GM12878 (cell line): ENCODE data around the gene CCDC194. TPM values are rescaled to one million over a fixed set of nuclear protein-coding genes. Genes with fewer than 3 reads are reported as not detected.

ENCODE experiments used
- EP300 ChIP-seq, 2 experiments: fragments of 150-350 bp in 1 of 2; IDR thresholded peaks; 2 replicates each; pipeline ENCODE4 v1.6.1; 2011 to 2012; ENCODE audit warnings: low read depth in 2 of 2, low read length in 2 of 2, borderline replicate concordance in 1 of 2, improper control_type of control experiment in 1 of 2, inconsistent platforms in 1 of 2; ENCODE audit not compliant: control insufficient read depth in 1 of 2
- MEF2B ChIP-seq: fragments of 450-650 bp; IDR thresholded peaks from 2 replicates; pipeline ENCODE4 v1.6.1; 2018; ENCODE audit warnings: mild to moderate bottlenecking, moderate library complexity; ENCODE audit not compliant: partially characterized antibody, poor library complexity, severe bottlenecking
- NBN ChIP-seq: fragments of 450-650 bp; IDR thresholded peaks from 2 replicates; pipeline ENCODE4 v1.6.1; 2016
- NR2C1 ChIP-seq: fragments of 450-650 bp; IDR thresholded peaks from 2 replicates; pipeline ENCODE4 v1.6.1; 2017; ENCODE audit warnings: antibody characterized with exemption, mild to moderate bottlenecking, moderate library complexity
- PBX3 ChIP-seq: IDR thresholded peaks from 2 replicates; pipeline ENCODE4 v1.6.1; 2011; ENCODE audit warnings: mild to moderate bottlenecking, low read depth, low read length, moderate library complexity; ENCODE audit not compliant: insufficient replicate concordance
- POLR2A ChIP-seq: IDR thresholded peaks from 2 replicates; pipeline ENCODE4 v1.6.1; 2011; ENCODE audit warnings: low read depth, mild to moderate bottlenecking, low read length
- RELB ChIP-seq: fragments of 450-650 bp; IDR thresholded peaks from 2 replicates; pipeline ENCODE4 v1.6.1; 2017; ENCODE audit warnings: low read depth, mild to moderate bottlenecking, moderate library complexity
- SMAD1 ChIP-seq: fragments of 450-650 bp; IDR thresholded peaks from 2 replicates; pipeline ENCODE4 v1.6.1; 2018; ENCODE audit warnings: mild to moderate bottlenecking, low read depth; ENCODE audit not compliant: partially characterized antibody
- SRF ChIP-seq, 2 experiments: IDR thresholded peaks; 2 replicates each; pipeline ENCODE4 v1.6.1; 2011; ENCODE audit warnings: low read depth in 2 of 2, low read length in 2 of 2, mild to moderate bottlenecking in 1 of 2, moderate library complexity in 1 of 2
- SUPT20H ChIP-seq: IDR thresholded peaks from 2 replicates; pipeline ENCODE4 v1.6.1; 2011; ENCODE audit warnings: low read depth, mild to moderate bottlenecking, low read length, moderate library complexity, borderline replicate concordance; ENCODE audit not compliant: control insufficient read depth
- TCF3 ChIP-seq: IDR thresholded peaks from 2 replicates; pipeline ENCODE4 v1.6.1; 2012; ENCODE audit warnings: low read depth, mild to moderate bottlenecking, low read length, borderline replicate concordance; ENCODE audit not compliant: insufficient read depth
- ZBED1 ChIP-seq: IDR thresholded peaks from 2 replicates; pipeline ENCODE4 v1.6.1; 2016; ENCODE audit warnings: borderline replicate concordance
- polyA plus RNA-seq, 11 experiments: library from polyadenylated mRNA; depleted of rRNA in 4 of 11; unstranded in 6 of 11; stranded (reverse) in 5 of 11; fragments of >200 nt; fragmentation: Nextera tagmentation in 4 of 11; fragmentation: Illumina TruSeq in 1 of 11; extraction: Ambion mirVana in 4 of 11; extraction: Trizol in 1 of 11; gene quantifications; 1 replicate in 1 of 11; 2 replicates in 10 of 11; pipeline versions ENCODE4 v1.2.1 to v1.2.3, GENCODE V29; 2011 to 2016; ENCODE audit warnings: inconsistent platforms in 2 of 11, missing spikeins in 2 of 11, low read depth in 1 of 11
- total RNA-seq, 4 experiments: library from RNA; depleted of rRNA in 3 of 4; stranded (reverse); fragments of >200 nt in 3 of 4; fragmentation: Illumina TruSeq in 1 of 4; extraction: Trizol in 1 of 4; gene quantifications; 2 replicates each; pipeline versions ENCODE4 v1.2.1 to v1.2.3, GENCODE V29; 2013 to 2021
- TF ChIP-seq, protein P1 (sequence below): fragments of 450-650 bp; IDR thresholded peaks from 2 replicates; pipeline ENCODE4 v1.6.1; 2017; ENCODE audit warnings: mild to moderate bottlenecking, moderate library complexity
- TF ChIP-seq, protein P2 (sequence below): fragments of 450-650 bp; IDR thresholded peaks from 2 replicates; pipeline ENCODE4 v1.6.1; 2018; ENCODE audit warnings: mild to moderate bottlenecking, low read depth, moderate library complexity; ENCODE audit not compliant: partially characterized antibody
- TF ChIP-seq, protein P3 (sequence below): fragments of 450-650 bp; IDR thresholded peaks from 2 replicates; pipeline ENCODE4 v1.6.1; 2018; ENCODE audit warnings: borderline replicate concordance, mild to moderate bottlenecking; ENCODE audit not compliant: partially characterized antibody

CCDC194 gene
- total and polyA plus RNA-seq, 10 of the 15 experiments (the other 5 are each of a cell fraction or from before 2014, with no cell fraction given): 0.07 to 3.4 (median 0.97) TPM

GRCh38 chr19:17419621-17420474 is 25.9 kb upstream of the CCDC194 start, which contains the start of gene MVB12A (continued):
- peak; percentile 71 for TF ChIP-seq NR2C1
- no peak for TF ChIP-seq ZBED1
- no peak for TF ChIP-seq EP300 (IDR thresholded peaks at IDR 0.05; ENCODE audit: borderline replicate concordance in 1 of 2, control insufficient read depth in 1 of 2, low read depth in 2 of 2, low read length in 2 of 2)
- TF ChIP-seq, protein P1, sequence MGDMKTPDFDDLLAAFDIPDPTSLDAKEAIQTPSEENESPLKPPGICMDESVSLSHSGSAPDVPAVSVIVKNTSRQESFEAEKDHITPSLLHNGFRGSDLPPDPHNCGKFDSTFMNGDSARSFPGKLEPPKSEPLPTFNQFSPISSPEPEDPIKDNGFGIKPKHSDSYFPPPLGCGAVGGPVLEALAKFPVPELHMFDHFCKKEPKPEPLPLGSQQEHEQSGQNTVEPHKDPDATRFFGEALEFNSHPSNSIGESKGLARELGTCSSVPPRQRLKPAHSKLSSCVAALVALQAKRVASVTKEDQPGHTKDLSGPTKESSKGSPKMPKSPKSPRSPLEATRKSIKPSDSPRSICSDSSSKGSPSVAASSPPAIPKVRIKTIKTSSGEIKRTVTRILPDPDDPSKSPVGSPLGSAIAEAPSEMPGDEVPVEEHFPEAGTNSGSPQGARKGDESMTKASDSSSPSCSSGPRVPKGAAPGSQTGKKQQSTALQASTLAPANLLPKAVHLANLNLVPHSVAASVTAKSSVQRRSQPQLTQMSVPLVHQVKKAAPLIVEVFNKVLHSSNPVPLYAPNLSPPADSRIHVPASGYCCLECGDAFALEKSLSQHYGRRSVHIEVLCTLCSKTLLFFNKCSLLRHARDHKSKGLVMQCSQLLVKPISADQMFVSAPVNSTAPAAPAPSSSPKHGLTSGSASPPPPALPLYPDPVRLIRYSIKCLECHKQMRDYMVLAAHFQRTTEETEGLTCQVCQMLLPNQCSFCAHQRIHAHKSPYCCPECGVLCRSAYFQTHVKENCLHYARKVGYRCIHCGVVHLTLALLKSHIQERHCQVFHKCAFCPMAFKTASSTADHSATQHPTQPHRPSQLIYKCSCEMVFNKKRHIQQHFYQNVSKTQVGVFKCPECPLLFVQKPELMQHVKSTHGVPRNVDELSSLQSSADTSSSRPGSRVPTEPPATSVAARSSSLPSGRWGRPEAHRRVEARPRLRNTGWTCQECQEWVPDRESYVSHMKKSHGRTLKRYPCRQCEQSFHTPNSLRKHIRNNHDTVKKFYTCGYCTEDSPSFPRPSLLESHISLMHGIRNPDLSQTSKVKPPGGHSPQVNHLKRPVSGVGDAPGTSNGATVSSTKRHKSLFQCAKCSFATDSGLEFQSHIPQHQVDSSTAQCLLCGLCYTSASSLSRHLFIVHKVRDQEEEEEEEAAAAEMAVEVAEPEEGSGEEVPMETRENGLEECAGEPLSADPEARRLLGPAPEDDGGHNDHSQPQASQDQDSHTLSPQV: no peak
- TF ChIP-seq SRF (IDR thresholded peaks at IDR 0.05; ENCODE audit: low read depth in 2 of 2, low read length in 2 of 2): peak in 1 of 2 experiments; percentile 47; a peak in 1 of 4 replicates
- peak; percentile 67 for TF ChIP-seq POLR2A
- no peak for TF ChIP-seq SMAD1
- TF ChIP-seq, protein P2, sequence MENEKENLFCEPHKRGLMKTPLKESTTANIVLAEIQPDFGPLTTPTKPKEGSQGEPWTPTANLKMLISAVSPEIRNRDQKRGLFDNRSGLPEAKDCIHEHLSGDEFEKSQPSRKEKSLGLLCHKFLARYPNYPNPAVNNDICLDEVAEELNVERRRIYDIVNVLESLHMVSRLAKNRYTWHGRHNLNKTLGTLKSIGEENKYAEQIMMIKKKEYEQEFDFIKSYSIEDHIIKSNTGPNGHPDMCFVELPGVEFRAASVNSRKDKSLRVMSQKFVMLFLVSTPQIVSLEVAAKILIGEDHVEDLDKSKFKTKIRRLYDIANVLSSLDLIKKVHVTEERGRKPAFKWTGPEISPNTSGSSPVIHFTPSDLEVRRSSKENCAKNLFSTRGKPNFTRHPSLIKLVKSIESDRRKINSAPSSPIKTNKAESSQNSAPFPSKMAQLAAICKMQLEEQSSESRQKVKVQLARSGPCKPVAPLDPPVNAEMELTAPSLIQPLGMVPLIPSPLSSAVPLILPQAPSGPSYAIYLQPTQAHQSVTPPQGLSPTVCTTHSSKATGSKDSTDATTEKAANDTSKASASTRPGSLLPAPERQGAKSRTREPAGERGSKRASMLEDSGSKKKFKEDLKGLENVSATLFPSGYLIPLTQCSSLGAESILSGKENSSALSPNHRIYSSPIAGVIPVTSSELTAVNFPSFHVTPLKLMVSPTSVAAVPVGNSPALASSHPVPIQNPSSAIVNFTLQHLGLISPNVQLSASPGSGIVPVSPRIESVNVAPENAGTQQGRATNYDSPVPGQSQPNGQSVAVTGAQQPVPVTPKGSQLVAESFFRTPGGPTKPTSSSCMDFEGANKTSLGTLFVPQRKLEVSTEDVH: peak; percentile 82
- TF ChIP-seq RELB: peak; percentile 65
- TF ChIP-seq, protein P3, sequence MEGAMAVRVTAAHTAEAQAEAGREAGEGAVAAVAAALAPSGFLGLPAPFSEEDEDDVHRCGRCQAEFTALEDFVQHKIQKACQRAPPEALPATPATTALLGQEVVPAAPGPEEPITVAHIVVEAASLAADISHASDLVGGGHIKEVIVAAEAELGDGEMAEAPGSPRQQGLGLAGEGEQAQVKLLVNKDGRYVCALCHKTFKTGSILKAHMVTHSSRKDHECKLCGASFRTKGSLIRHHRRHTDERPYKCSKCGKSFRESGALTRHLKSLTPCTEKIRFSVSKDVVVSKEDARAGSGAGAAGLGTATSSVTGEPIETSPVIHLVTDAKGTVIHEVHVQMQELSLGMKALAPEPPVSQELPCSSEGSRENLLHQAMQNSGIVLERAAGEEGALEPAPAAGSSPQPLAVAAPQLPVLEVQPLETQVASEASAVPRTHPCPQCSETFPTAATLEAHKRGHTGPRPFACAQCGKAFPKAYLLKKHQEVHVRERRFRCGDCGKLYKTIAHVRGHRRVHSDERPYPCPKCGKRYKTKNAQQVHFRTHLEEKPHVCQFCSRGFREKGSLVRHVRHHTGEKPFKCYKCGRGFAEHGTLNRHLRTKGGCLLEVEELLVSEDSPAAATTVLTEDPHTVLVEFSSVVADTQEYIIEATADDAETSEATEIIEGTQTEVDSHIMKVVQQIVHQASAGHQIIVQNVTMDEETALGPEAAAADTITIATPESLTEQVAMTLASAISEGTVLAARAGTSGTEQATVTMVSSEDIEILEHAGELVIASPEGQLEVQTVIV: peak; percentile 82
- no peak for TF ChIP-seq TCF3
- TF ChIP-seq SUPT20H: no peak
- TF ChIP-seq NBN: peak; percentile 56; the same call in 1 of the 2 replicates
- no peak for TF ChIP-seq PBX3
- peak; percentile 64 for TF ChIP-seq MEF2B
